ENCODE data around the gene P2RX7.

- TF ChIP-seq CTCF (IDR thresholded peaks at IDR 0.05; ENCODE audit: insufficient read depth, low read length, poor library complexity, severe bottlenecking), result no peak
- no peak for TF ChIP-seq EZH2phosphoT487 (conservative IDR thresholded peaks at IDR 0.05; ENCODE audit: low read length)
Measured at GRCh38 chr12:121116318-121117225, 16.1 kb upstream of the P2RX7 start.
